ENCODE measurements around the gene PRPF19. TPM values are rescaled to one million over a fixed set of nuclear protein-coding genes. Genes with fewer than 3 reads are reported as not detected.

PRPF19 gene
- total RNA-seq, 1 donor from 2014 or later = 44.6 TPM

DNA sequence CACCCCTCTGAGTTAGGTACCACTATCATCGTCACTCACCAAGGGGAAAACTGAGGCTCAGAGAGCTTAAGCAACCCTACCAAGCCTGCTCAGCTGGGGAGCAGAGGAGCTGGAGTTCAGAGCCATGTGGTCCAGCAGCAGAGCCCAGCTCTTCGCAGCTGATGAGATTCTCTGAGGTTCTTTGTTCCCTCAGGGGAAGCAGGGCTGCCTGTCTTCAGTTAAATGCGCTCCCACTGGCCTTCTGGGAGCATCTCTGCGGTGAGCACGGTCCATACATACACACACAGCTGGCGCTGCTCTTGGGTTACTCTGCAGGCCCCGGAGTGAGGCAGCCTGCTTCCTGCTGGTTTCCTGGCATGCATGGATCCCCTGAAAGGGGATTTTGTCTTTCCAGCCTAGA is 45.4 kb downstream of the PRPF19 start:
- DNase-seq (ENCODE audit: low read depth in 2 of 2) = peak; percentile 21 to 27

DNA sequence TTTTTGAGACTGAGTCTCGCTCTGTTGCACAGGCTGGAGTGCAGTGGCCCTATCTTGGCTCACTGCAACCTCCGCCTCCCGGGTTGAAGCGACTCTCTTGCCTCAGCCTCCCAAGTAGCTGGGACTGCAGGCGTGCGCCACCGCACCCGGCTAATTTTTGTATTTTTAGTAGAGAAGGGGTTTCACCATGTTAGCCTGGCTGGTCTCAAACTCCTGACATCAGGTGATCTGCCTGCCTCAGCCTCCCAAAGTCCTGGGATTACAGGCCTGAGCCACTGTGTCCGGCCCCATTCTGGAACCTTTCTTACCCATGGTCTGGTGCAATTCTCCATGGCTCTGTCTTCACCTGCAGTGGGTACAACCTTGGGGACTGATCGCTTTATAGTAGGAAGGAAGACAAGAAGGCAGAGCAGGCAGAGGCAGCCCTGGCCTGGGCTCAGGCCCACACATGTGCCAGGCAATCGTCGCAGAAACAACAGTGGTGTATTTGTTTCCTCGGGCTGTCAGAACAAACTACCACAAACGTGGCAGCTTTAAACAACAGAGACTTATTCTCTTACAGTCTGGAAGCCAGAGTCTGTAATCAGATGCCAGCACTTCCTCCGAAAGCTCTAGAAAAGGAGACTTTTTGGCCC is 46.7 kb downstream of the PRPF19 start:
- DNase-seq (ENCODE audit: low read depth in 2 of 2) = no peak

DNA sequence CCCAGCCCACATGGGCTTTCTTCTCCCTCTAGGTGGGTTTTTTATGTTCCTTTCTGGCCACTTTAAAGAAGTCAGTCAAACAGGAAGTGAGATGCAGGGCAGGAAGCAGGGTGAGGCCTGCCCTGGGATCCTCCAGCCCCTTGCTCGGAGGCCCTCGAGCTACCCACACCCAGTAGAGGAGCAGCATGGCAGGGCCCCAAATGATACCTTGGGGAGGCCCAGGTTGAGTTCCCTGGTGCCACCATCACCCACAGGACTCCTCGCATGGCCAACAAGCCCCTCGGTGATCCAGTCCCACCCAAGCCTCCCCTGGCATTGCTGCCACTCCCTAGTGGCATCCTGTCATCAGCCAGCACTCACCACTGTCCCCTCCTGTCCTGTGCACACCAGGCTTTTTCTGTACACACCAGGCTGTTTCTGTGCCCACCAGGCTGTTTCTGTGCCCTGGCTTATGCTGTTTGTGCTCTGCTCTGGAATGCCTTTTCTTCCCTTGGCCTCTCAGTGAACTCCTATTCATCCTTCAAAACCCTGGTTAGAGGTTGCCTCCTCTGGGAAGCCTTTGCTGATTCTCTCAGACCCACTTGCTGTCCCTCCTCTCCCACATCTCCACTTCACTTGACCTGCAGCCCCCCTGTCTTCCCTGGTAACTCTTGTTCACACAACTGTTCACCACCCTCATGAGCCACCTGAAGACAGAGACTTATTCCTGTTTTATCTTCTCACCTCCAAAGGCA is 47.5 kb downstream of the PRPF19 start:
- no peak for DNase-seq (ENCODE audit: low read depth in 2 of 2)

DNA sequence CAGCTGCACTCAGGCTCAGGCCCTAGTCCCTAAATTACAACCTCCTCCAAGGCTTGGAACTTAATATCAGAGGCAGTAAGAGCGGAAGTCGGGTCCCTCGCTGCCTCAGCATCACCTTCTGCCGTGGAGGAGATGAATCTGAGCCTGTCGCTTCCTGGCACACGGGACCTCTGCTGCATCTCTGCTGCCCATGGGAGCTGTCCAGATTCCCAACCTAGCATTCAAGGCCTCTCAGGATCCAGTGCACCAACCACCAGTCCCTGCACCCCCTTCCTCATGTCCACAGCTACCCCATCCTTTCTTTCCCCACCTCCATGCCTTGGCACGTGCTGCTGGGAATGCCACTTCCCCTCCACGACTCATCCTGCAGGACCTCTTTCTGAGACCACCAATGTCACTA is 48.1 kb downstream of the PRPF19 start:
- no peak for DNase-seq (ENCODE audit: low read depth in 2 of 2)

DNA sequence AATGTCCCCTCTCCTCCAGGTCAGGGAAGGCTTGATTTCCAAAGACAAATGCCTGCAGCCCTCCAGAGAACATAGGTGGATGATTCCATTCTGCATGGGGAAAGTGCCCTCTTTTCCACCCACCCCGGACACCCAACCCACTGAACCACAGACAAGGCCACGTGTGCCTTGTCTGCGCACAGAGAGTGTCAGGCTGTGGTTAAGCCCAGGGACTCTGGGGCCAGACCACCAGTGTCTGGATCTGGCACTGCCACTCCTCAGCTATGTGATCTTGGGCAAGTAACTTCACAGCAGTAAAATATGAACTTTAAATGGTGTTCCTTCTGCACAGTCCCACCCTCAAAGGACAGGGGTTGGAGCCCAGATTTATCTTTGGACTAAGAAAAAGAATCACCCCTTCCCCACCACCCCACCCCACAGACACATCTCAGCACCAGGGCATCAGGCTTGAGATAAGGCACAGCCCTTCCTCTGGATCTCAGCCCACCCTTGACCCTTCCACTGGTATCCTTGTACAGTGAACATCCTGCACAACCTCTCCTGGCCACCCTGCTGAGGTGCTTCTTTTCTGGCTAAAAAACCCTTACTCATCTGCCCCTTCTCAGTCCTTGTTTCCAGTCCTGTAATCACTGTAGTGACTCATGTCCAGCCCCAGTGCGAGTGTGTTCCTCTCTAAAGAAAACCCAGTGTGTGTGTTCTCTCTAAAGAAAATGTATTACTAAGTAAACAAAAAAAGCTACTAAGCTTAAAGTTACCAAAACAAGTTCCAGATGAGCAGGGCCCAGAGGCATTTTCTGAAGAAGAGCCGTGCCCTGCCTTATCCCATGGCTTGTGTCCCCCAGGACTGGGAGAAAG is 48.8 kb downstream of the PRPF19 start:
- no peak for DNase-seq (ENCODE audit: low read depth in 2 of 2)

DNA sequence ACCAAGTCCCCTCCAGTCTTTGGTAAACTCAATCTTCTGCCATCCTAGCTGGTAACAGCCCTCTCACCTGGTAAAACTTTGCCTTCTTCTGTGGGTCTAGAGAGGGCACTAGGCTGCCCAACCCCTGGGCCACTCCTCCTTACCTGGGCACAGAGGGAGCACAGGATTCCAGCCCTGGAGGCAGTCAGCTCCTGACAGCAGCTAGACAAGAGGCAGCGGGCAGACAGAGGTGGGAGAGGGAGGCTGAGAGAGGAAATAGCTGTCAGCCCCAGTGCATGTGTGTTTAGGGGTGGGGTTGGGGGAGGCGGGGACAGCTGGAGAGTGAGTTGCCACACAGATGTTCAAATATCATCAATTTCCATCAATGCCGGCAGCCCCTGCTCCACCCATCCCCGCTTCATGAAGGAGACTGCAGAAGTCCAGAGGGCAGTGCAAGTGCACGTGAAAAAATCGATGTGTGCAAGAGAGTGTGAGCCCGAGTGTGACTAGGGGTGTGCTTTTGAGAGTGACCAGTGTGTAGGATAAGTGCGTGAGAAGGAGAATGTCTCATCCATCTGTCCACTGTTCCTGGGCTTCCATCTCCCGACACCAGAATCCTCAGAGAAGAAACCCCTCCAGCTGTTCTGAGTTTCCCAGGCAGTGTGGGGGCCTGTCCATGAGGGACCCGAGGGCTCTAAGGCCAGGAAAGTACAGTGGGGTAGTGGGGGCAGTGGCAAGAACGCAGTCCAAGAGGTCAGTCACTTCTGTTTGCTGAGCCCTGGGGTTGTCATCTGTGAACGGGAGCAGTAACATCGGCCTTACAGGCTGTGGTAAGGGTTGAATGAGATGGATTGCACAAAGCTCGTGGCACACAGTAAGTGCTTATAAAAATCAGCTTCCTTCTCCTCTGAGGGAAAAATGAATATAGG is 50.4 kb downstream of the PRPF19 start, which contains the start of gene PTGDR2:
Gene PTGDR2 (minus strand): TSS at position 225 of the 908 bp plus-strand sequence. CDS start 2,228 bp downstream, outside the sequence.
- DNase-seq (ENCODE audit: low read depth in 2 of 2) = no peak

DNA sequence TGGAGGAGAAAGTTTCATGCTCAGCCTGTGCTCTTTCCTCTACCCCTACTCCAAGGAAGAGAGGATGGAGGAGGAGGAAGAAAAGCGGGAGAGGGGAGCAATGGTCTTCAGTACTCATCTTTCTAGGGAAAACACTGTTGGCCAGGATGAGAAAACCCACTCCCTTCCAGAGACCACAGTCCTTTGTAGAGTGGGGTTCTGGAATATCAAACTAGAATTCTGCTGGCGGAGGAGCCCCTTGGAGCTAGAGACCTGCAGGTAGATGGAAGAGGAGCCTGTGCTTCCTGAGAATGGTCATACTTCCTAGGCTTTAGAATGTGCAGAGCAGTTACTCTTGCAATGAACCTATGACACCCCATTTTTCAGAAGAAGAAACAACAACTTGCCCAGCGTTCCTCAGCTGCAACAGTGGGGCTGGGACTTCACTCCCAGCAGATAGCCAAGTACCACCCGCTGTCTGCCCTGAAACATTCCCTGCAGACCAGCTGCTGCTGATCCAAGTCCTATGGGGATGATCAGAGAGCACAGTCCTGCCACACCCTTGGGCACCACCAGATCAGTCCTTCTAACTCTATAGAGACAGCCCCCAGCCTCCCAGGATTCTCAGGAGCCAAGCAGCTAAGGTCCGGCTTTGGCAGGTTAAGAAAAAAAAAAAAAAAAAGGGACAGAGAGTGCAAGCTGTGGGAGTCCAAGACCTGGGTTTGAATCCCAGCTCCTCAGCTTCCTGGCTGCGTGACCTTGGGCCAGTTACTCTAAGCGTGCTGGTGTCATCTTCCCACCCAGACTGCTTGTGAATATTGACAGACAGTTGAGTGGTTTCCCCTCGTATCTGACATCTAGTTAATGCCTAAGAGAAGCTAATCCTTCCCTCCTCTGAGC is 51.3 kb downstream of the PRPF19 start:
- DNase-seq (ENCODE audit: low read depth in 2 of 2) = no peak

DNA sequence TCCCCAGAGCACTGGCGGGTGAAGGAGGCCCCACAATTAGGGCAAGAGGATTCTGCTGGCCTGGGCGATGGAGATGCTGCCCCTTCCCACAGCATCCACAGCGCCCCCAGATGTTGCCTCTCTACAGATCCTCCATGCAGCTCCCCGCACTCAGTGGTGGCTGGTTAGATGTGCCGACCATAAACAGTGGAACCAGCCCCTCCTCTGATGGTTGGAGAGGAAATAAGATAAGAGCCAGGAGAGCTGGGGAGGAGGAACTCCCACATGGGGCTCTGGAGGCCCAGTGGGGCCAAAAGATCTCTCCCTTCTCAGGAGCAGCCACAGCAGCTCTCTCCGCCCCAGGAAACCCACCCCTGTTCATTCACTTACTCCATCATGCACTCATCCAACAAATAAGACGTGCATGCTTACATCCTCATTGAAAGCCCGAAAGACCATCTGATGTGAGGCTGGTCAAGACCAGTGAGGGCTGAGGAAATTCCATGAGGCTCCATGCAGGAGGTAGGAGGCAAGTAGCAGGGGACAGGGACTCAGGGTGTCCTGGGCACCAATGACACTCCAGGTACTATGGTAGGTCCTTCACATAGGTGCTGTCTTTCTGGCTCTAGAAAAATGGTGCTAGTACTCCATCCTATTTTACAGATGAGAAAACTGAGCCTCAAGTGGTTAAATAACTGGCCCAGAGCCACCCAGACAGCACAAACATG is 52.1 kb downstream of the PRPF19 start:
- DNase-seq (ENCODE audit: low read depth in 2 of 2) = no peak

DNA sequence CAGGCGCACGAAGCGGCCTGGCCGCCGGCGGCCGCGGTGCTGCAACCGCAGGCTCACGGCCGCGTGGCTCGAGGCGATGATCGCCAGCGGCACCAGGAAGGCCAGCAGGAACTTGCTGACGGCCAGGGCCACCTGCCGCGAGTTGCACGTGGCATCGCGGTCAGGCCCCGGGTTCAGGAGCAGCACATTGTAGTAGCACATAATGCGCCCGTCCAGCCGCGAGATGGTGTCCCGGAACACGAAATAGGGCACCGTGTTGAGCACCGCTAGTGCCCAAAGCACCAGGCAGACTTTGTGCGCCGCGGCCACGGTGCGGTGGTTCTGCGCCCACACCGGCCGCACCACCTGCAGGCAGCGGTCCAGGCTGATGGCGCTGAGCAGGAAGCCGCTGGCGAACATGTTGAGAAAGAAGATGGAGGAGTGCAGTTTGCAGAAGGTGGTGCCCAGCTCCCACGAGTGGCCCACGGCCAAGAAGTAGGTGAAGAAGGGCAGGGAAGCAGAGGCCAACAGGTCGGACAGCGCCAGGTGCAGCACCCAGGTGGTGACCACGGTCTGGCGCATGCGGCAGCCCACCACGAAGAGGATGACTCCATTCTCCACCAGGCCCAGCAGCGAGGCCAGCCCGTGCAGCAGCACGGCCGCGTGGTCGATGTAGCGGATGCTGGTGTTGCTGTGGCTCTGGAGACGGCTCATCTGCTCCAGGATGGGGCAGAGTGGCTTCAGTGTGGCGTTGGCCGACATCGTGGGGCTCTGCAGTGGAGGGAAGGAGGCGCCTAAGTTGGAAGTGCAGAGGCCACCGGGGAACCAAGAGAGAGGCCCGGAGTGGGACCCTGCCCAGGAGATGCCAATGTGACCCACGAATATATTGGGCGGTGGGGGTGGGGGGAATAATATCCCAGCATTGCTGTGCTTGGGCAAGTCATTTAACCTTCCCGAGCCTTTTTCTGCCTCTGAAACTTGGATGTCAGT is 53.1 kb downstream of the PRPF19 start:
- DNase-seq (ENCODE audit: low read depth in 2 of 2) = no peak

DNA sequence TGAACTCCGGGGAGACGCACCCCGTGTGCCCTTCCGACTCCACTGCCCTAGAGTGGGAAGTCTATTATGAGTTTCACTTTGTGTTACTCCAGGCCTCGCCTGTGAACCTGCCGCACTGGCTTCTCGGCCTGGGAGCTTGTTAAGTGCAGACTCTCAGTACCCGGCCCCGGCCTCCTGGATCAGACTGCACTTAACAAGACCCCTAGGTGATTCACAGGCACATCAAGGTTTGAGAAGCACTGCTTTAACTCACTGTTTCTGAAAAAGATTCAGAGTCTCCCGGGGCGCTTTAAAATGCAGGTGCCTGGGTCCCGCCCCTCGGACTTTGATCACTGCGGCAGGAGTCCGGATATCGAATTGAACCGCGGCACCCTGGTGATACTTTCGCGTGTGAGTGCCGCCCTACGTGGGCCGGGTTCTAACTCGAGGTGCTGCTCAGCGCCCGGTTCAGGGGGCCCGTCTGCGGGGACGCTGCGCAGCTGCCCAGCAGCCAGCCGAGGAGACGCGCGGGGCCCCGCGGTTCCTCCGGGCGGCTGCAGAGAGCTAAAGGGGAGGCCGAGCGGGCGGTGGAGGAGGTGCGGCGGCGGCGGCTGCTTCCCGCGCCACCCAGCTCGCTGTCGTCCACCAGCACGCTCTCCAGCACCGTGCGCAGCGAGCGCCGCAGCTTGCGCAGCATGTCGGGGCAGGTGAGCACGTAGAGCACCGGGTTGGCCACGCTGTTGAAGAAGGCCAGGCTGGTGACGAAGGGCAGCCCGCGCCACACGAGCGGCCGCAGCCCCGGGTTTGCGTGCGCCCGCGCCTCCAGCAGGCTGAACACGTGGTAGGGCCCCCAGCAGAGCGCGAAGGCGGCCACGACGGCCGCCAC is 54.0 kb downstream of the PRPF19 start:
- no peak for DNase-seq (ENCODE audit: low read depth in 2 of 2)

DNA sequence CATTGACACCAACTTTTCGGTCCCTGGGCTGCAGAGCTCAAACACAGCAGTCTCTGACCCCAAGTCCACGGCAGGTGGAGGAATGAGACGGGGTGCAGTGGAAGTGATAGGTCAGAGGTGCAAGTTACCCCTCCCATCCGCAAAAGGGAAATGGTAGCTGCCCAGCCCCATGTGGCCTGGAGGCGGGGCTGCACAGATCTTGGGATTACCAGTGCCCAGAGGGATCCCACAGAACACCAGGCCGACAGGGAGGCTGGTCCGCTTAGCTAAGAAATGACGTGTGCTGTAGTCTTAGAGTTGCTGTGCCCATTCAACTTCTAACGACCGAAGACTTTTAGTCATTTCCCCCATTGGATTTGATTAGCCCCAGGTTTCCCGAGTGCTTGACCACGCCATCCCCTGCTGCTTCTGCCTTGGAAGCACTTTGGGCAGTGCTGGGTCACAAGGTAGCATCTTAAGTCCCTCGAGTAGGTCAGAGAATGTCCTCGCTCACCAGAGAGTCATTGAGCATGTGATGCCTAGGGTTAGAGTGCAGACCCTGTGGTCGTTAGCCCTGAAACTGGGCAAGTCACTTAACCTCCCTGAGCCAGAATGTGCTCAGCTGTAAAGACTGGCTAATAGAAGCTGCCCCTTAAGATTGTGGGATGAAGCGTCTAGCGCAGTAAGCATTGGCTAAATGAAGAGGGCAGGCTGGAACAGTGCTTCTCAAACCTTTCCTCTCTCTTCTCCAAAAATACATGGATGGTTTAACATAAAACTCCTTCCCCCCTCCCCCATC is 54.9 kb downstream of the PRPF19 start:
- DNase-seq (ENCODE audit: low read depth in 2 of 2) = no peak

DNA sequence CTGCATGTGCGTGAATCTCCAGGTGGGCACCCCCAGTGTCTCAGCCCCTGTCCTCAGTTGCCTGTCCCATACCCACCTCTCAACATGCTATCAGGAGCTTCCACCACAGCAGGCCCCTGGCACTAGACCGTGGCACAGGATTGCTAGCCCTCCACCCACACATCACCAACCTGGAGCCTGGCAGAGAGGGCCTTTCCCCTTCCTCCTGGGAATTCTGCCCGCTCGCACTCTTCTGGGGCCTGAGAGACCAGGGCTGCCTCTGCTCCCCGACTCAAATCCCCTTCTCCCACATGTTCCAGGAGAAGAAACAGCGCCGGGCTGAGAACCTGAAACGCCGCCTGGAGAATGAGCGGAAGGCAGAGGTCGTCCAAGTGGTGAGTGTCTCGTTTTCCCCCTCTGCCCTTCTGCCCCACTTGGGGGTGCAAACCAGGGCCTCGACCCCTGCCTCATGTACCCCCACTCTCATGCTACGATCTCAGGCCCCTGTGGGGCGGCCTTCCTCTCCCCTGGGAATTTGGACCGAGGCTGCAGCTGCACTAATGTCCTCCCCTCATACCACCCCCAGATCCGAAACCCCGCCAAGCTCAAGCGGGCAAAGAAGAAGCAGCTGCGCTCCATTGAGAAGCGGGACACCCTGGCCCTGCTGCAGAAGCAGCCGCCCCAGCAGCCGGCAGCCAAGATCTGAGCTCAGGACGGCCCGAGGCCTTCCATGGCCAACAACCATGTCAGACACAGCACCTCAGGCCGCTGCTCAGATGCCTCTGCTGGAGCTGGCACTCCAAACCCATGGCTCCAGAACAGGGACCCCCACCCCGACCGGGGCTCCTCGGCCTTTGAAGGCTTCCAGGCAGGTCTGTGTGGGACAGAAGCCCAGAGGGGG is 56.5 kb downstream of the PRPF19 start:
- no peak for DNase-seq (ENCODE audit: low read depth in 2 of 2)

DNA sequence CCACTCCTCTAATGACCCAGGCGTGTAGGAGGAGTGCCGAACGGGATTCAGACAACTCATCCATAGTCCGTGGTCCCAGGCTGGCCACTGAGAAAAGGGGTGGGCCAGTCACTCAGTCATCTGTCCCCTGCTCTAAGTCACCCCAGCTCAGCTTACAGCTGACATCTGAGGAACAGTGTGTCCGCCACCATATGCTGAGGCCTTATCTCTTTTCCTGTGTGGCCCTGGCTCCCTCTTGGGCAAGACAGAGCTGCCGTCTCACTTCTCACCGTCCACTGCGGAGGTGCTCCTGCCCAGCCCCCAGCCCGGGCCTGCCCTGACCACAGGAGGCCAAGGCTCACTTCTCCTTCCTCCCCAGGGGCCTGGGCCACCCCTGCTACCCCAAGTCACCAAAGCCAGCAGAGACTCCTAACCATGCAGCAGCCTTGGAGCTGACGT is 57.7 kb downstream of the PRPF19 start:
- DNase-seq (ENCODE audit: low read depth in 2 of 2) = no peak

DNA sequence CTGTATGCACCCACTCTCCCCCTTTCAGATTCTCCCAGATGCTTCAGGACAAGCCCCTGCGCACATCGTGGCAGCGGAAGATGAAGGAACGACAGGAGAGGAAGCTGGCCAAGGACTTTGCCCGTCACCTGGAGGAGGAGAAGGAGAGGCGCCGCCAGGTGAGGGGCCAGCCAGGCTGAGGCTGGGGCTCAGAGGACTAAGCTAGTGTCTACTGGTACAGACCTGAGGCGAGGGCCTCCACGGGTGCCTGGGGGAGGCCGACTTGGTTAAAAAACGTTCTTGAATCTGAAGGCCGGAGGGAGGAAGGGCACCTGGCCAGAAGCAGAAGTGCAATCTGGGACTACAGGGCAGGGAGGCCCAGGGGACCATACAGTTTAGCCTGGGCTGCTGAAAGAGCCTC is 58.5 kb downstream of the PRPF19 start:
- DNase-seq (ENCODE audit: low read depth in 2 of 2) = no peak

DNA sequence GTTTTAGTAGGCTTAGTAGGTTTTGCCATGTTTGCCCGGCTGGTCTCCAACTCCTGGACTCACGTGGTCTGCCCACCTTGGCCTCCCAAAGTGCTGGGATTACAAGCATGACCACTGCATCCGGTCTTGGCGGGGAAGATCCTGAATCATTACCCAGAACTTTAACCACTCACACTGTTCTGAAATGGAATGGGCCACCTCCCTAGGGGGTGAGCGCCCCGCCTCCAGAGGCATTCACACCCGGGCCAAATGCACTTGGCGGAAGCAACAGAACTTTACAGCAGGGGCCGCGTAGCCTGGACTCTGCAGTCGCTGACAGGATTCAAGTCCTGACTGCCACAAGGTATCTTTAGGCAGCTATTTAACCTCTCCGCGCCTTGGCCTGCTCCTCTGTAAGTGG is 59.1 kb downstream of the PRPF19 start:
- no peak for DNase-seq (ENCODE audit: low read depth in 2 of 2)

DNA sequence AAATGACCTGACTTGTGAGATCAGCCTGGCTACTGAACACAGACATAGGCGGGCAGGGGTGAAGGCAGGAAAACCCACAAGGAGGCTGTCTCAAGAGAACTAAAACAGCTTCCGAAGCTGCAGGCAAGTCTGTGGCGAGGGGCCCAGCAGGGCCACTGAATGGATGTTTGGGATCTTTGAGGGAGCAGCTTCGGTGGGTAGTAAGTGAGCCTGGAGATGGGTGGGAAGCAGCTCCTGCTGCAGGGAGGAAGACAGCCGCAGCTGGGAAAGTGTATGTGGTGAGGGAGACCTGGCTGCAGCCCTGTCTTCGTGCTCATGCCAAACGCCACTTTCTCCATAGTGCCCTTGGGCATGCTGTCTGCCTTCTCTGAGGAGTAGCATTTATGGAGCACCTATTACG is 61.0 kb downstream of the PRPF19 start:
- DNase-seq (ENCODE audit: low read depth in 2 of 2) = no peak

Measured in lung microvascular endothelial cell (primary cell).